OCI-LY7 (cell line): Measurements from ENCODE around the gene ZIK1. TPM values are rescaled to one million over a fixed set of nuclear protein-coding genes. Genes with fewer than 3 reads are reported as not detected.
A peak's percentile ranks its signal among the peaks of the same experiment; 100 is the strongest.

Experiments
- BruUV-seq: library from RNA; stranded (reverse); fragments of 400-500 nt; replicated peaks from 2 replicates; lab custom pipeline; 2021; lab: Mats Ljungman, UMichigan
- CTCF ChIA-PET: fragments of 300-600 bp; sonication (Branson Sonifier 250); formaldehyde crosslinking; loops from one replicate; lab custom pipeline; 2022; ENCODE audit warnings: antibody characterized with exemption; ENCODE audit not compliant: unreplicated experiment; lab: Charles Lee
- POLR2A ChIA-PET: fragments of 300-600 bp; sonication (Branson Sonifier 250); formaldehyde crosslinking; loops from one replicate; lab custom pipeline; 2022; ENCODE audit warnings: antibody characterized with exemption; lab: Charles Lee
- DNase-seq: peaks from one replicate; pipeline ENCODE4 v3.0.0-alpha.2; 2015; ENCODE audit warnings: low spot score
- H2AFZ ChIP-seq: fragments of 200-600 bp; sonication (generic), shearing (Covaris generic); 2 replicates; pipeline ENCODE4 v1.6.1; 2014; ENCODE audit warnings: mild to moderate bottlenecking, antibody characterized with exemption, low read length, moderate library complexity
- H3K27ac ChIP-seq: fragments of 200-600 bp; sonication (generic); 2 replicates; pipeline ENCODE4 v1.5.1; 2014; ENCODE audit warnings: mixed run types, low read depth, mild to moderate bottlenecking, moderate library complexity, low read length, inconsistent platforms; ENCODE audit not compliant: poor library complexity, severe bottlenecking
- H3K36me3 ChIP-seq: fragments of 200-600 bp; sonication (generic); 2 replicates; pipeline ENCODE4 v1.6.1; 2014; ENCODE audit warnings: mild to moderate bottlenecking, antibody characterized with exemption, low read length, moderate library complexity, mixed read lengths; ENCODE audit not compliant: insufficient read depth
- H3K4me1 ChIP-seq: fragments of 200-600 bp; sonication (generic); 2 replicates; pipeline ENCODE4 v1.5.1; 2014; ENCODE audit warnings: mild to moderate bottlenecking, low read length; ENCODE audit not compliant: insufficient read depth, poor library complexity, severe bottlenecking
- H3K4me2 ChIP-seq: fragments of 200-600 bp; sonication (generic); 2 replicates; pipeline ENCODE4 v1.6.1; 2014; ENCODE audit warnings: mild to moderate bottlenecking, low read length
- H3K4me3 ChIP-seq: fragments of 200-600 bp; sonication (generic); 2 replicates; pipeline ENCODE4 v1.5.1; 2014; ENCODE audit warnings: mild to moderate bottlenecking, low read depth, low read length; ENCODE audit not compliant: poor library complexity, severe bottlenecking
- H3K79me2 ChIP-seq: fragments of 200-600 bp; sonication (generic); 2 replicates; pipeline ENCODE4 v1.6.1; 2016; ENCODE audit warnings: low read depth, mild to moderate bottlenecking, low read length, moderate library complexity, mixed read lengths; ENCODE audit not compliant: insufficient read depth
- H3K9me2 ChIP-seq: fragments of 200-600 bp; sonication (generic); 2 replicates; pipeline ENCODE4 v1.6.1; 2016; ENCODE audit warnings: mild to moderate bottlenecking, low read length, mixed read lengths; ENCODE audit not compliant: insufficient read depth
- H3K9me3 ChIP-seq: fragments of 200-600 bp; sonication (generic); 2 replicates; pipeline ENCODE4 v1.6.1; 2014; ENCODE audit warnings: mild to moderate bottlenecking, mixed run types, low read length, mixed read lengths
- H4K20me1 ChIP-seq: fragments of 200-600 bp; sonication (generic); 2 replicates; pipeline ENCODE4 v1.6.1; 2014; ENCODE audit warnings: mild to moderate bottlenecking, antibody characterized with exemption, low read length, moderate library complexity, mixed read lengths; ENCODE audit not compliant: insufficient read depth
- EZH2phosphoT487 ChIP-seq: fragments of 200-600 bp; sonication (generic); IDR thresholded peaks from 2 replicates; pipeline ENCODE4 v1.6.1; 2018; ENCODE audit warnings: low read depth, borderline replicate concordance, mild to moderate bottlenecking, mixed run types, antibody characterized with exemption, low read length, moderate library complexity, mixed read lengths
- intact Hi-C: fragments of 100-400 bp; cut with micrococcal nuclease; formaldehyde crosslinking; loops from one replicate; pipeline ENCODE4 v1.10.0; 2022; ENCODE audit not compliant: unreplicated experiment
- total RNA-seq, 2 experiments: library from RNA; depleted of rRNA in 1 of 2; stranded (reverse); fragments of >200 nt in 1 of 2; shearing (Covaris generic) in 1 of 2; gene quantifications; 2 replicates each; pipeline ENCODE4 v1.2.3, GENCODE V29; 2014 to 2022
- TF ChIP-seq, protein P1 (sequence below): fragments of 200-600 bp; sonication (generic); conservative IDR thresholded peaks from 2 replicates; pipeline ENCODE4 v1.5.1; 2014; ENCODE audit warnings: mild to moderate bottlenecking, antibody characterized with exemption, low read length, moderate library complexity, mixed read lengths

Gene ZIK1
- total RNA-seq, 2 experiments from 2014 or later = 0.47 TPM; not detected in 1

DNA sequence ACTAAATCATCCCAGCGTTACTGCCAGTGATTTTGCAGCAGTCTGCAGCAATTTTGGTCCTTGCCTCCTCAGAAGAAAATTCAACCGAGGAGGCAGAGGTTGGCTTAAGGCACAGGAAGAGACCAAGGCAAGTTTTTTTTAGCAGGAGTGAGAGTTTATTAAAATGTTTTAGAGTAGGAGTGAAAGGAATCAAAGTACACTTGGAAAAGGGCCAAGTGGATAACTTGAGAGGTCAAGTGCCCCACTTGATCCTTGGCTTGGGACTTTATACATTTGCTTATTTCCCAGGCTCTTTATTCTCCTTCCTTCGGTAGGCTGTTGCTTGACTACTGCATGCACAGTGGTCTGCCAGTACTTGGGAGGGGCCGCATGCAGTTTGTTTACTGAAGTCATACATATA is 27.2 kb downstream of the ZIK1 start:
- no peak overlapping the region for H3K27ac ChIP-seq
- no peak overlapping the region for H3K4me3 ChIP-seq
- peaks cover 20% of the 10 kb centered on the region; the same call in 1 of the 2 replicates for H3K79me2 ChIP-seq
- CTCF ChIA-PET = no interaction called here
- H3K4me1 ChIP-seq = peaks cover 5% of the 10 kb centered on the region
- BruUV-seq = no TSS peak
- H3K4me2 ChIP-seq = no peak overlapping the region
- no peaks in the 10 kb centered on the region for H3K9me2 ChIP-seq
- no peaks in the 10 kb centered on the region for H4K20me1 ChIP-seq
- POLR2A ChIA-PET = interaction anchor here (0.7 kb wide), 1 partner anchor 12 kb away, joined by 3 read pairs; the partner anchor contains the start of gene ZNF530
- peaks cover 19% of the 10 kb centered on the region for H3K9me3 ChIP-seq
- no peak overlapping the region for H2AFZ ChIP-seq
- no peak for TF ChIP-seq EZH2phosphoT487
- TF ChIP-seq, protein P1, sequence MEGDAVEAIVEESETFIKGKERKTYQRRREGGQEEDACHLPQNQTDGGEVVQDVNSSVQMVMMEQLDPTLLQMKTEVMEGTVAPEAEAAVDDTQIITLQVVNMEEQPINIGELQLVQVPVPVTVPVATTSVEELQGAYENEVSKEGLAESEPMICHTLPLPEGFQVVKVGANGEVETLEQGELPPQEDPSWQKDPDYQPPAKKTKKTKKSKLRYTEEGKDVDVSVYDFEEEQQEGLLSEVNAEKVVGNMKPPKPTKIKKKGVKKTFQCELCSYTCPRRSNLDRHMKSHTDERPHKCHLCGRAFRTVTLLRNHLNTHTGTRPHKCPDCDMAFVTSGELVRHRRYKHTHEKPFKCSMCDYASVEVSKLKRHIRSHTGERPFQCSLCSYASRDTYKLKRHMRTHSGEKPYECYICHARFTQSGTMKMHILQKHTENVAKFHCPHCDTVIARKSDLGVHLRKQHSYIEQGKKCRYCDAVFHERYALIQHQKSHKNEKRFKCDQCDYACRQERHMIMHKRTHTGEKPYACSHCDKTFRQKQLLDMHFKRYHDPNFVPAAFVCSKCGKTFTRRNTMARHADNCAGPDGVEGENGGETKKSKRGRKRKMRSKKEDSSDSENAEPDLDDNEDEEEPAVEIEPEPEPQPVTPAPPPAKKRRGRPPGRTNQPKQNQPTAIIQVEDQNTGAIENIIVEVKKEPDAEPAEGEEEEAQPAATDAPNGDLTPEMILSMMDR = no peak
- intact Hi-C loops = no loop called here
- DNase-seq = no peak
- H3K36me3 ChIP-seq = peaks cover 38% of the 10 kb centered on the region

- intact Hi-C loops = no loop called here
- POLR2A ChIA-PET = interaction anchor here (0.6 kb wide), 1 partner anchor 252 kb away, joined by 3 read pairs; no protein-coding TSS in a partner anchor
- no peaks in the 10 kb centered on the region for H3K9me2 ChIP-seq
- peaks cover 41% of the 10 kb centered on the region for H3K9me3 ChIP-seq
- no peak within 1 kb of the TSS for H3K27ac ChIP-seq
- peak within 1 kb of the TSS; percentile 98 for H3K4me3 ChIP-seq
- CTCF ChIA-PET = no interaction called here
- peaks cover 5% of the 10 kb centered on the region for H3K4me1 ChIP-seq
- BruUV-seq = no TSS peak
- peaks cover 33% of the 10 kb centered on the region; the same call in 1 of the 2 replicates for H3K79me2 ChIP-seq
- no peak for TF ChIP-seq EZH2phosphoT487
- TF ChIP-seq, protein P1 = no peak
- no peaks in the 10 kb centered on the region for H4K20me1 ChIP-seq
- peak within 1 kb of the TSS; percentile 93 for H2AFZ ChIP-seq
- peak; percentile 95 for DNase-seq
- H3K36me3 ChIP-seq = peaks cover 45% of the 10 kb centered on the region
- H3K4me2 ChIP-seq = peak within 1 kb of the TSS; percentile 77
These were observed 30.2 kb downstream of the ZIK1 start, which contains the start of gene ZNF134 for GRCh38 chr19:57613941-57614743. ZNF134 (plus strand) TSS chr19:57614242; CDS start chr19:57619469, 5,227 bp downstream.

- TF ChIP-seq EZH2phosphoT487 = no peak
- DNase-seq = peak; percentile 24
- Histone ChIP-seq H2AFZ (no peak overlapping the region), H3K79me2 (peaks cover 33% of the 10 kb centered on the region; the same call in 1 of the 2 replicates), H3K9me2 (no peaks in the 10 kb centered on the region), H3K36me3 (peaks cover 57% of the 10 kb centered on the region), H3K4me1 (peaks cover 5% of the 10 kb centered on the region), H3K27ac (no peak overlapping the region), H3K4me3 (peak overlapping the region; percentile 98), H3K9me3 (peaks cover 46% of the 10 kb centered on the region), H3K4me2 (peak overlapping the region; percentile 77), H4K20me1 (no peaks in the 10 kb centered on the region)
- intact Hi-C loops = no loop called here
- ChIA-PET POLR2A (no interaction called here), CTCF (no interaction called here)
- no TSS peak for BruUV-seq
These were observed 31.4 kb downstream of the ZIK1 start for GRCh38 chr19:57615346-57615745.
